ENCODE data around the gene ZNF586. TPM values are rescaled to one million over a fixed set of nuclear protein-coding genes. Genes with fewer than 3 reads are reported as not detected.
A peak's percentile ranks its signal among the peaks of the same experiment; 100 is the strongest.

The ZNF586 gene
- total RNA-seq, 1 experiment from 2014 or later: 35.9 TPM

GRCh38 chr19:57748029-57748428 is 21.4 kb upstream of the ZNF586 start:
- Histone ChIP-seq H3K27me3 (ENCODE audit: low read length) (no peaks in the 10 kb centered on the region), H3K4me1 (ENCODE audit: low read length) (peaks cover 11% of the 10 kb centered on the region), H3K4me2 (ENCODE audit: low read depth, low read length, poor library complexity, severe bottlenecking) (peak overlapping the region; percentile 97), H3K36me3 (ENCODE audit: insufficient read depth, low read length) (peaks cover 58% of the 10 kb centered on the region), H2AFZ (ENCODE audit: low read length) (no peak overlapping the region), H3K9ac (ENCODE audit: low read length) (no peak overlapping the region), H3K4me3 (ENCODE audit: low read length) (peak overlapping the region; percentile 93), H3K9me3 (ENCODE audit: low read length) (peaks cover 55% of the 10 kb centered on the region), H4K20me1 (ENCODE audit: insufficient read depth, low read depth, low read length) (no peaks in the 10 kb centered on the region), H3K27ac (ENCODE audit: low read length) (no peak overlapping the region), H3K79me2 (ENCODE audit: low read length) (peaks cover 51% of the 10 kb centered on the region), H3K9me2 (replicated peaks; ENCODE audit: insufficient read depth, low read length) (no peaks in the 10 kb centered on the region; the same call in 1 of the 2 replicates)
- no peak for DNase-seq

DNA sequence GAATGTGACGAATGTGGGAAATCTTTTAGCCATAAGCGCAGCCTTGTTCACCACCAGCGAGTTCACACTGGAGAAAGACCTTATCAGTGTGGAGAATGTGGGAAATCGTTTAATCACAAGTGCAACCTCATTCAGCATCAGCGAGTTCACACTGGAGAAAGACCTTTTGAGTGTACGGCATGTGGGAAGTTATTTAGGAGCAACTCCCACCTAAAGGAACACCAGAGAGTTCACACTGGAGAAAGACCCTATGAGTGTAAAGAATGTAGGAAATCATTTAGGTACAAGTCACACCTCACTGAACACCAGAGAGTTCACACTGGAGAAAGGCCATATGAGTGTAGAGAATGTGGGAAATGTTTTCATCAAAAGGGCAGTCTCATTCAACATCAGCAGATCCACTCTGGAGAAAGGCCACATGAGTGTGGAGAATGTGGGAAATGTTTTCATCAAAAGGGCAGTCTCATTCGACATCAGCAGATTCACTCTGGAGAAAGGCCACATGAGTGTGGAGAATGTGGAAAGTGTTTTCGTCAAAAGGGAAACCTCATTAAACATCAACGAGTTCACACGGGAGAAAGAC is 15.3 kb upstream of the ZNF586 start:
- H3K9ac ChIP-seq (ENCODE audit: low read length): no peak overlapping the region
- no peaks in the 10 kb centered on the region for H3K4me1 ChIP-seq (ENCODE audit: low read length)
- H3K27me3 ChIP-seq (ENCODE audit: low read length): no peaks in the 10 kb centered on the region
- peaks cover 65% of the 10 kb centered on the region for H3K9me3 ChIP-seq (ENCODE audit: low read length)
- no peak overlapping the region for H3K27ac ChIP-seq (ENCODE audit: low read length)
- no peaks in the 10 kb centered on the region for H4K20me1 ChIP-seq (ENCODE audit: insufficient read depth, low read depth, low read length)
- H3K9me2 ChIP-seq (replicated peaks; ENCODE audit: insufficient read depth, low read length): no peaks in the 10 kb centered on the region
- peaks cover 33% of the 10 kb centered on the region for H3K79me2 ChIP-seq (ENCODE audit: low read length)
- H2AFZ ChIP-seq (ENCODE audit: low read length): no peak overlapping the region
- DNase-seq: no peak
- H3K4me2 ChIP-seq (ENCODE audit: low read depth, low read length, poor library complexity, severe bottlenecking): no peak overlapping the region
- no peak overlapping the region for H3K4me3 ChIP-seq (ENCODE audit: low read length)
- peaks cover 92% of the 10 kb centered on the region for H3K36me3 ChIP-seq (ENCODE audit: insufficient read depth, low read length)

- Histone ChIP-seq H3K4me3 (ENCODE audit: low read length) (no peak overlapping the region), H3K9me3 (ENCODE audit: low read length) (peaks cover 57% of the 10 kb centered on the region)
Observed at GRCh38 chr19:57755031-57755430, 14.4 kb upstream of the ZNF586 start.

DNA sequence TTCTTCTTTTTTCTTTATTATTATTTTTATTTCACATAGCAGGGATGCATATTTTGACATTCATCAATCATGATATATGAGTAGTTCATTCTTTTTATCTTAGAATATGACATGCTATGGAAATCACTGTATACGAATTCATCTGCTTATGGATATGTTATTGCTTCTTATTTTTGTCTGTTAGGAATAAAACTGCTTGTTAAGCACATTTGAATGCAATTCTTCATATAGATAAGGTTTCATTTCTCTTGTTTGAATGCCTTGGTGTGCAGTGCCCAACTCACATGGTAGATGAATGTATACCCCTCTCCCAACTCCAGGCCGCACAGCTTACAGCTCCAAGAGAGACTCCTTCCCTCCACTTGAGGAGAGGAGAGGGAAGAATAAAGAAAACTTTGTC is 11.5 kb upstream of the ZNF586 start:
- Histone ChIP-seq H3K4me2 (ENCODE audit: low read depth, low read length, poor library complexity, severe bottlenecking) (no peak overlapping the region), H3K27me3 (ENCODE audit: low read length) (no peaks in the 10 kb centered on the region), H3K27ac (ENCODE audit: low read length) (no peak overlapping the region), H4K20me1 (ENCODE audit: insufficient read depth, low read depth, low read length) (no peaks in the 10 kb centered on the region), H3K9me2 (replicated peaks; ENCODE audit: insufficient read depth, low read length) (no peaks in the 10 kb centered on the region), H3K9me3 (ENCODE audit: low read length) (peaks cover 34% of the 10 kb centered on the region), H3K9ac (ENCODE audit: low read length) (no peak overlapping the region), H3K79me2 (ENCODE audit: low read length) (peaks cover 7% of the 10 kb centered on the region; the same call in 1 of the 2 replicates), H3K4me3 (ENCODE audit: low read length) (no peak overlapping the region), H3K4me1 (ENCODE audit: low read length) (no peaks in the 10 kb centered on the region), H3K36me3 (ENCODE audit: insufficient read depth, low read length) (peaks cover 66% of the 10 kb centered on the region), H2AFZ (ENCODE audit: low read length) (no peak overlapping the region)
- DNase-seq: no peak

More at GRCh38 chr19:57755031-57755430, 14.4 kb upstream of the ZNF586 start:
- H3K4me2 ChIP-seq (ENCODE audit: low read depth, low read length, poor library complexity, severe bottlenecking): no peak overlapping the region
- peaks cover 89% of the 10 kb centered on the region for H3K36me3 ChIP-seq (ENCODE audit: insufficient read depth, low read length)
- H2AFZ ChIP-seq (ENCODE audit: low read length): no peak overlapping the region
- no peaks in the 10 kb centered on the region for H3K4me1 ChIP-seq (ENCODE audit: low read length)
- peaks cover 25% of the 10 kb centered on the region for H3K79me2 ChIP-seq (ENCODE audit: low read length)
- no peaks in the 10 kb centered on the region for H4K20me1 ChIP-seq (ENCODE audit: insufficient read depth, low read depth, low read length)
- DNase-seq: no peak
- H3K9me2 ChIP-seq (replicated peaks; ENCODE audit: insufficient read depth, low read length): no peaks in the 10 kb centered on the region
- H3K9ac ChIP-seq (ENCODE audit: low read length): no peak overlapping the region
- H3K27me3 ChIP-seq (ENCODE audit: low read length): no peaks in the 10 kb centered on the region
- no peak overlapping the region for H3K27ac ChIP-seq (ENCODE audit: low read length)

GRCh38 chr19:57759096-57759495 is 10.4 kb upstream of the ZNF586 start:
- Histone ChIP-seq H4K20me1 (ENCODE audit: insufficient read depth, low read depth, low read length) (no peaks in the 10 kb centered on the region), H3K36me3 (ENCODE audit: insufficient read depth, low read length) (peaks cover 54% of the 10 kb centered on the region), H3K4me3 (ENCODE audit: low read length) (no peak overlapping the region), H3K27ac (ENCODE audit: low read length) (no peak overlapping the region), H3K79me2 (ENCODE audit: low read length) (peaks cover 4% of the 10 kb centered on the region; the same call in 1 of the 2 replicates), H2AFZ (ENCODE audit: low read length) (no peak overlapping the region), H3K9ac (ENCODE audit: low read length) (no peak overlapping the region), H3K4me1 (ENCODE audit: low read length) (no peaks in the 10 kb centered on the region), H3K9me3 (ENCODE audit: low read length) (peaks cover 22% of the 10 kb centered on the region), H3K9me2 (replicated peaks; ENCODE audit: insufficient read depth, low read length) (no peaks in the 10 kb centered on the region), H3K4me2 (ENCODE audit: low read depth, low read length, poor library complexity, severe bottlenecking) (no peak overlapping the region), H3K27me3 (ENCODE audit: low read length) (no peaks in the 10 kb centered on the region)
- DNase-seq: no peak

DNA sequence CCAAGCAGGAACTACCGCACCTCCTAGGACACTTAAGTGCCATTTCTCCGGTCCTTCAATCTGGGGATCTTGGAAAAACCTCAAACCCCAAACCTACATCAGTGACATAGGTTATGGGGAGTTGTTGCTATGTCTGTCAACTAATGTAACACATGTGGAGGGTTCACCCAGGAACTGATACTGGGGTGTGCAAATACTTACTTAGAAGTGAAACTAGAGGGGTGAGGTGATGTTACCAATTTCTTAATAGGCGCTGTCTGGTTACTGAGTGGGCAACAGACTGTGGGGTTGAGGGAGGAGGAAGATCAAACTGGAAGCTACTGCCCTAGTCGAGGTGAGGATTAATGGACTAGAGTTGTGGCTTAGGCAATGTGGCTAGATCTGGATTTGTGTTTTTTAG is 1.9 kb downstream of the ZNF586 start:
- no peak overlapping the region for H3K27ac ChIP-seq (ENCODE audit: low read length)
- no peak overlapping the region for H3K4me2 ChIP-seq (ENCODE audit: low read depth, low read length, poor library complexity, severe bottlenecking)
- H3K4me1 ChIP-seq (ENCODE audit: low read length): peaks cover 12% of the 10 kb centered on the region
- H3K9me2 ChIP-seq (replicated peaks; ENCODE audit: insufficient read depth, low read length): no peaks in the 10 kb centered on the region
- H3K27me3 ChIP-seq (ENCODE audit: low read length): no peaks in the 10 kb centered on the region
- no peak for DNase-seq
- peaks cover 57% of the 10 kb centered on the region for H3K36me3 ChIP-seq (ENCODE audit: insufficient read depth, low read length)
- H3K9me3 ChIP-seq (ENCODE audit: low read length): peaks cover 33% of the 10 kb centered on the region
- no peak overlapping the region for H3K9ac ChIP-seq (ENCODE audit: low read length)
- peaks cover 66% of the 10 kb centered on the region for H3K79me2 ChIP-seq (ENCODE audit: low read length)
- H2AFZ ChIP-seq (ENCODE audit: low read length): no peak overlapping the region
- peak overlapping the region; percentile 69; the same call in 1 of the 2 replicates for H3K4me3 ChIP-seq (ENCODE audit: low read length)
- no peaks in the 10 kb centered on the region for H4K20me1 ChIP-seq (ENCODE audit: insufficient read depth, low read depth, low read length)

DNA sequence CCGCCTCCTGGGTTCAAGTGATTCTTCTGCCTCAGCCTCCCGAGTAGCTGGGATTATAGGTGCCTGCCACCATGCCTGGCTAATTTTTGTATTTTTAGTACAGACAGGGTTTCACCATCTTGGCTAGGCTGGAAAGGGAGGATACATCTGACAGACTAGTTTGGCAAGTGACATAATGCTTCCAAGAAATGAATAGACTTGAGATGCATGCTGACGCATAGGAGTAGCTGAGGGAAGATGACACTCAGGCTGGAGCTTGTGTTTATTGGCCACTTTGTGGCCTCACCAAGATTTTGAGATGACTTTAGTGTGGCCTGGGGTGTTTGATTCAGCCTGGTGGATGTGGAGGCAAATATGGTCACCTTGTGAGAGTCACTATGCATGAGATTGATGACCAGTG is 4.0 kb downstream of the ZNF586 start:
- no peak overlapping the region for H2AFZ ChIP-seq (ENCODE audit: low read length)
- no peak overlapping the region for H3K4me2 ChIP-seq (ENCODE audit: low read depth, low read length, poor library complexity, severe bottlenecking)
- H3K4me3 ChIP-seq (ENCODE audit: low read length): no peak overlapping the region
- peaks cover 48% of the 10 kb centered on the region for H3K9me3 ChIP-seq (ENCODE audit: low read length)
- peaks cover 12% of the 10 kb centered on the region for H3K4me1 ChIP-seq (ENCODE audit: low read length)
- no peak overlapping the region for H3K9ac ChIP-seq (ENCODE audit: low read length)
- no peaks in the 10 kb centered on the region for H3K9me2 ChIP-seq (replicated peaks; ENCODE audit: insufficient read depth, low read length)
- H3K36me3 ChIP-seq (ENCODE audit: insufficient read depth, low read length): peaks cover 77% of the 10 kb centered on the region
- no peaks in the 10 kb centered on the region for H4K20me1 ChIP-seq (ENCODE audit: insufficient read depth, low read depth, low read length)
- no peaks in the 10 kb centered on the region for H3K27me3 ChIP-seq (ENCODE audit: low read length)
- H3K79me2 ChIP-seq (ENCODE audit: low read length): peaks cover 86% of the 10 kb centered on the region
- no peak for DNase-seq
- no peak overlapping the region for H3K27ac ChIP-seq (ENCODE audit: low read length)

DNA sequence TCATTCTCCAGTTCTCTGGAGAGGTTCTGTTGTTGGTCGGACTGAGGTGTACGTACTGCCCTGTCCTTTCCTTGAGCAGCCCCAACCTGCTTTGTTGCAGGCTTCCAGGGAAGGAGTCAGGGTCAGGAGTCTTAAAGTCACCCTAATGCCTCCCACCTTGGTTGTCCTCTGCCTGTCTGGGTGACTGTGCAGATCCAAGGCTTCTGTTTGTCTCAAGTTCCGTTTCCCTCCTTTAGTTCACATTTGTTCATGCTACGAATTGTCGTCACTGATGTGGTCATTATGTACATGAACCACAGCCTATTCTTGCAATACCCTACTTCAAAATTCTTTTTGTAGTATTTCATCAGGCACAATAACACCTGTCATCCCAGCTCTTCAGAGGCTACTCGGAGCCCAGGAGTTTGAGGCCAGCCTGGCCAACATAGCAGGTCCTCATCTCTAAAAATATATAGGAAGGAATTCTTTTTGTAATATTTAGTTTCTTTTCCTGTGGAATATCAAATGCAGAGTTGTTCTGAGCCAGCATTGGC is 7.4 kb downstream of the ZNF586 start:
- H3K4me1 ChIP-seq (ENCODE audit: low read length): no peaks in the 10 kb centered on the region
- H3K79me2 ChIP-seq (ENCODE audit: low read length): peaks cover 98% of the 10 kb centered on the region
- H3K36me3 ChIP-seq (ENCODE audit: insufficient read depth, low read length): peaks cover 95% of the 10 kb centered on the region
- no peak overlapping the region for H3K27ac ChIP-seq (ENCODE audit: low read length)
- H3K27me3 ChIP-seq (ENCODE audit: low read length): no peaks in the 10 kb centered on the region
- no peaks in the 10 kb centered on the region for H3K9me2 ChIP-seq (replicated peaks; ENCODE audit: insufficient read depth, low read length)
- no peak overlapping the region for H3K4me3 ChIP-seq (ENCODE audit: low read length)
- H3K9me3 ChIP-seq (ENCODE audit: low read length): peaks cover 68% of the 10 kb centered on the region
- no peaks in the 10 kb centered on the region for H4K20me1 ChIP-seq (ENCODE audit: insufficient read depth, low read depth, low read length)
- no peak overlapping the region for H3K4me2 ChIP-seq (ENCODE audit: low read depth, low read length, poor library complexity, severe bottlenecking)
- no peak for DNase-seq
- no peak overlapping the region for H2AFZ ChIP-seq (ENCODE audit: low read length)
- H3K9ac ChIP-seq (ENCODE audit: low read length): no peak overlapping the region
